Activated T-cell treated with anti-CD3 and anti-CD28 coated beads, Interleukin-2, amount 50 U/mL, for 1 hour (primary cell): ENCODE data around the gene PIGW.

Source experiments
- DNase-seq: peaks from one replicate; pipeline ENCODE4 v3.0.0-alpha.2; 2020

The PIGW gene

DNA sequence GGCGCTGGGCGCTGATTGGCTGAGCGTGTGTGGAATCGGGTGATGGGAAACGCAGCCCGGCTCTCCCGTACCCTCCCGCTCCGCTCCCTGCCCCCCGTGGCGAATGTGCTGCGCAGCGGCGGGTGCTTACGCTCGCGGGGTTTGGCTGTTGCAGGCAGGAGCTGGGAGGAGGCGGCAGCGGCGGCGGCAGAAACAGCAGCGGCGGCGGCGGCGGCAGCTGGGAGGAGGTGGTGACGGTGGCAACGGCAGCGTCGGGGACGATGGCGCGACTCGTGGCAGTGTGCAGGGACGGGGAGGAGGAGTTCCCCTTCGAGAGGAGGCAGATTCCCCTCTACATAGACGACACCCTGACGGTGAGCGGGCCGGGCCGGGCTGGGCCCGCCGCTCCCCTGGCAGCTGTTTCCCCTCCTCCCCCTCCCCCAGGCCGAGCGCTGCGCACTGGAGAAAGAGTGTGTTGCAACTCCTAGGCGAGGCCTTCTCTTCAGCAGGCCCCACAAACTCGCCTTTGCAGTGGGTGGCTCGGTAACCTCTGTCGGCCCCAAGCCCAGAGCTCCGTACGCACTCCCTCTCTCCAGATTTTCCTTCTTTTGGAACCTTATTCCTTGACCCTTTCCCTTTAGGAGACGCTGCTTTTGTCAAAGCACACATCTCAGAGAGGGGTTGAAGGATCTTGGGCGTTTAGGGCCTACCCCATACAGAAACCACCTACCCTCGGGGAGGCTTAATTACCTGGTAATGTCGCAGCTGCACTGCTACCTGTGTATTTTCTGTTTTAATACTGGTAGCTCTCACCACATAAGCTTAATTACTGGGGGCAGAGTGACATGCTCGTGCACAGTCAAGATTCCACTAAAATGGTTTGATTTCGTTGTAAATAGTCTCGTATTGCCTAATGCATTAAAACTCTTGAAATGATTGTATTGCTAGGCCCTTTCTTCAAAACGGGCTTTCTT lies 11.0 kb downstream of the PIGW start:
- DNase-seq: peak; percentile 98

DNA sequence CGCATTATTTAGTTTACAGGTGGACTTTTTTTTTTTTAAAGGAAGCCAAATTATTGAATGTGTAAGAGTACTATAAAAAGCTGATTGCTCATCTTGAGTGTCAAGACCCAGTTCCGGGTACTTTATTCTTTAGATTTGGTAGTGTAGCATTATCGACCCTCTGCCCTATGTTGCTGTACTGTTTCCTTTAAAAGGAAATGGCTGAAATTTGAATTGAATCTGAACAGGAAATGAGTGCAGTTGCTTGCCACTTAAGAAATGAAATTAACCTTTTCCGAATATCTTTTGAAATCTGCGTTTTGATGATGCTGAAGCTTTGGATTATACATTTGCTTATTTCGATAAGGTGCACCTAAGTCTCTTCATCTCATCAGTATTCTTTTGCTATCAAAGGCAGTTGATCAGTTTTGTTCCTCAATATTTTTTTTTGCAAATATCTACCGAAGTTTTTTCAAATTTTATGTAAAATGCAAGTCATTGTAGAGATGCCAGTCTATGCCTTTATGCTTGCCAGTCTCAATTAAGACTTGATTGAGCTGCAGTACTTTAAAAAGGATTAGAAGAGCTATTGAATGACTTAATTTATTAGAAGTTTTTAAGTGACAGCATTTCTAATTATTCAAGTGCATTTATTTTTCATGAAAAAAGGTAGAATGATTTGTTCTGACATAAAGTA lies 11.8 kb downstream of the PIGW start:
- no peak for DNase-seq

DNA sequence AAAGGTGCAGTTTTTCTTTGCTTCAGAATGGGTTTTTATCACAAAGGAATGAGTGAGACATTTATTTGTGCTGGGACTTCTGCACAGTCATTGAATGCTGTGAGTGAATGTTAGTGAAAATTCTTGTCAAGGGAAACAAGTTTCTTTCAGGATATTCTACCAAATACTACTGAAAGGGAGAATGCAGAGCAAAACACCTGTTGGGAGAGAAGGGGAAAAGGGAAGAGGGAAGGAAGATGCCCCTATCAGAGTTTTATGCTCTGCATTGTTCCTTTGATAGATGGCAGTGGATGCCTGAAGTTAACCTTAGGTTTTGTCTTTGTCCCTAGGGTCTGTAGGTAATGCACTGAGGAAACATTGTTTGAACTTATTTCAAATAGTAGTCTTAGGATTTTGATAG lies 13.0 kb downstream of the PIGW start:
- no peak for DNase-seq

DNA sequence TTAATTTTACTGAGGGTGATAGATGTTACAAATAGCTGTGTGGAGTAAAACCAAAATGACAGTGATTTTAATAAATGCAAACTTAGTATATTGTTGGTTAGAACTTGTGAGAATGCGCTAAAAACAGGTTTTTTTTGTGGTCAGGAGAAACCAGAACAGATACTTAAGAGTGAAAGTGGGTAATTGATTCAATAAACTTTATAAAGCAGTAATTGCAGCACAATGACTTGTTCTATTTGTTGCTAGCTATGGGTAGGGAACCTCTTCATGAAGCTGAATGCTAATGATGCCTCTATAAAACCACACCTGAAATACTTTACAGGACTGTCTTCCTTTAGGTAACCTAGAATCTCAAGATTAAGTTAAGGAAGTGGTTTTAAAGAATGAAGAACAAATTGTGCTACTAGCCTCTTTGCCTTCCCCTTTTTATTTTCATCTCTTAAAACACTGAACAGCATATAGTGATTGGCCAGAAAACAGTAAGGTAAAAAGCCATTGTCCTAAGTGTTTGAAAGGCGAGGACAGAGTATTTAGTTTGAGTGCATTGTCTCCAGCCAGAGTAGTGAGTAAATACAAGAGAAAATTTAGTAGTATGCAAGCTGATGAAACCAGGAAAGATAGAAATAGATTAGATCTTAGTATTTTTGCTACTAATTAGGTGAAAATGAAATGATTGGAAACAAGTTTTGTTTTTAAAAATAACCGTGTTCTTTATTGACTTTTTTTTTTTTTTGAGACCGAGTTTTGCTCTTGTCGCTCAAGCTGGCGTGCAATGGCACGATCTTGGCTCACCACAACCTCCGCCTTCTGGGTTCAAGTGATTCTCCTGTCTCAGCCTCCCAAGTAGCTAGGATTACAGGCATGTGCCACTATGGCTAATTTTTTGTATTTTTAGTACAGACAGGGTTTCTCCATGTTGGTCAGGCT lies 16.0 kb downstream of the PIGW start:
- DNase-seq: no peak

DNA sequence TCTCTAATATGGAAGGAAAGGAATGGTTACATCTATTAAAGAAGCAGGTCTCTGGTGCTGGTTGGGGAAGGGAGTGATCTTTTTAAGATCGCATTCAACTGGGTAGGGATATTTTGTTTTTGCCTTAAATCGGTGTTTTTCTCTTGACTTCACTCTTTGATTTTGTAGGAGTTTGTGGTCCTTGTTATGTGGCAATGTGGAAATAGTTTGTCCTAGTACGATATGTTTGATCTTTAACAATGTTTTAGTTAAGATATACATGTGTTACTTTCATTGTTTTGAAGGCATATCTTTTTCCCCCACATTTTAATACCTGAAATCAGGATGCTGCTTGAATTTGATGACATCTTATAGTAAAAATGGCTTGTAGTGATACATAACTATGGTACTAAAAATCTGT lies 18.7 kb downstream of the PIGW start:
- no peak for DNase-seq

DNA sequence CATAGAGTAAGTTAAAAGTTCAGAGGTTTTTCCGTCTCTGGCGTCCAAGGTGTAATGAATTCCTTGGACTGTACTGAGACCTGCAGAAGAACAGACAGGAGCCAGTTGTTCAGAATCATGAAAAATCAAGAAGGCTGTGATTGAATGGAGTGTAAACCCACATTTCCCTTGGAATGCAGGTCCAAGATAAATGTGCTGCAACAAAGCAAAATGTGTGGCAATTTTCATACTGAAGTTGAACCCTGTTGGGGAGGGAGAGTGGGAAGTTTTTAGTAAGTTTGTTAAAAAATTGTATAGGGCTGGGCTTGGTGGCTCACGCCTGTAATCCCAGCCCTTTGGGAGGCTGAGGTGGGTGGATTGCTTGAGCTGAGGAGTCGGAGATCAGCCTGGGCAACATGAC lies 31.3 kb downstream of the PIGW start:
- DNase-seq: no peak

DNA sequence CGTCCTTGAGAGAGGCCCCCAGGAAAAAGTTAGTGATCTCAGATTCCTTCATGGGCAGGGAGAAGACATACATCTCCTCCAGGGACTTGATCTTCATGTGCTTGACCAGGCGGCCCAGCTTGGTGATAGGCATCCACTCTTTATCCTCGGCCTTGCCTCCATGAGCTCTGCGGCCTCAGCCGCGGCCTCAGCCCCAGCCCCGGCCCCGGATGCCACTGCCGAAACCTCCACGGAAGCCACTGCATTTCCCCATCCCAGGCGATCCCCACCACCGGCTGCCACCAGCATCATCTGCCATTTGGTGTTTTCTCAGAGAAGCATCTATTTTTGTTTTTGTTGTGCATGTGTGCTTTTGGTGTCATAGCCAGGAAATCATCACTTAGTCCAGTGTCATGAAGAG lies 40.2 kb downstream of the PIGW start:
- no peak for DNase-seq

DNA sequence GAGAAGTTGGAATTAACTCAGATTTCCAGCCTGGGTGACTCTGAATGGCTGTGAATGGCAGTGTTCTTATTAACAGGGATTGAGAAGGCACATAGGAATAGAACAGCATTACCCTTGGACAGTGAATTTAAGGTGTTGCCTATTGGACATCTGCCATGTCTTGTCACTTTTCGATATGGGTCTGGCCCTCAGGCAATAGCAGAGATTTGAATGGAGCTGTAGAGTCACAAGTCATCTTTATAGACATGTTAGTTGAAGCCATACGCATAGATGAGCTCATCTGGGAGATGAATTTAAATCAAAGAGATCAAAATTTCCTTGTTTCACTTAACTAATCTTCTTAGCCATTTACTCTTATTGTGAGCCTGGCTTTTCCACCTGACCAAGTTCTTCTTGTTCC lies 42.0 kb downstream of the PIGW start:
- no peak for DNase-seq

DNA sequence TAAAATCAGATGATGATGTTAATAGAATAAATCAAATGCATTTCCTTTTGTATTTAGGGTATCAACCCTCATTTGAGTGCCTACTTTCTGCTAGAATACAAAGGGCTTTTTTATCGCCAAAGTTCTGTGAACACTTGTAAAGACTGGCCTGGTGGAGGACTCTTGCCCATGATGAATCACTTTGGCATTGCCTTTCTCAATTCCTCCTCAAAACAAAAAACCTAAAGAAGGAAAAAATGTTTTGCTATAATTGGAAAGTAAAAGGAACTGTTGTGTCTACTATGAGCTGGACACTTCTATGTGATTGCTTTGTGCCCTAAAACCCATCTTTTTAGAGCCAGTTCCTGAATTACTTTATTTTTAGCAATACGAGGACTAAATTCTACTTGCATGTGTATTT lies 43.9 kb downstream of the PIGW start:
- DNase-seq: no peak

DNA sequence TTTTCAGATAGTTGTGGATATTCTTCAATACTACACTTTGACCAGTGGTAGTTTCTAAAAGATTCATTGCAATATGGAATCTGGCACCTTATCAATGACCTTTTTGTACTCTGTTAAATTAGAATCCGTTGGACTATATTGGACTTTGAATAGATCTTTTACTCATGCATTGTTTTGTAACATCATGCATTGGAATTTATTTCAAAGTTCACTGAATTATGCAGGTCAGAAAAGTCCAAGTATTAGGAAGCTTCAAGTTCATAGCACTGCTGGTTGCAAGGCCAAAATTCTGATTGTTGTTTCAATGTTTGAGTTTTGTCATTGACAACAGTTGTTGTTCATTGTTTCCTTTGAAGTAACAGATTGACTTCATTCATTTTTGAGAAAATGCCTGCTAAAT lies 49.0 kb downstream of the PIGW start:
- DNase-seq: no peak

DNA sequence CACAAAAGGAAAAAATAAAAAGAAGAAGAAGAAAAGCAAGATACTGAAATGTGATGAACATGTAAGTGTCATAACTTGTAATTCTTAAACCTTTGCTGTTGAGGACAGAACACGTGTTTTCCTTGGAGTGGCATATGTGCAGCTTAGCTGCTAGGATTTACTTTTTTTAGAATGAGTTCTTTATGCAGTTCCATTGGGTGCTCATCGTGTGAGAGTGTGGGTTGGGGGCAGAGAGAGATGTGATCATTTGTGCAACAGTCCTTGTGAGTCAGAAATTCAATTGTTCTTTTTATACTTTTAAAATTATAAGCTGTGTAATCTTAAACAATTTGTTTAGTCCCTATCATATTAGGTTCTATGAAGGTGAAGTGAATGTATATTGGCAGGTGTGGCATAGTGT lies 51.4 kb downstream of the PIGW start:
- DNase-seq: no peak
